Activated naive CD8-positive, alpha-beta T cell (primary cell): Measurements from ENCODE around the gene ACTN4.
"Not testable (repeated sequence)": the region's sequence is repeated elsewhere in the genome, so short reads cannot be mapped to it uniquely, and the experiment has no call there.

Experiments
- H3K27ac Mint-ChIP-seq: one replicate; pipeline ENCODE4 v1.8.0; 2021; ENCODE audit warnings: mixed read lengths
- H3K27me3 Mint-ChIP-seq: one replicate; pipeline ENCODE4 v1.8.0; 2021; ENCODE audit warnings: mixed read lengths
- H3K36me3 Mint-ChIP-seq: one replicate; pipeline ENCODE4 v1.8.0; 2021; ENCODE audit warnings: mixed read lengths
- H3K4me1 Mint-ChIP-seq: one replicate; pipeline ENCODE4 v1.8.0; 2021; ENCODE audit warnings: low read depth, mixed read lengths
- H3K4me3 Mint-ChIP-seq: one replicate; pipeline ENCODE4 v1.8.0; 2021; ENCODE audit warnings: mild to moderate bottlenecking, mixed read lengths
- H3K9me3 Mint-ChIP-seq: one replicate; pipeline ENCODE4 v1.8.0; 2021; ENCODE audit warnings: low read depth, mixed read lengths

The ACTN4 gene

DNA sequence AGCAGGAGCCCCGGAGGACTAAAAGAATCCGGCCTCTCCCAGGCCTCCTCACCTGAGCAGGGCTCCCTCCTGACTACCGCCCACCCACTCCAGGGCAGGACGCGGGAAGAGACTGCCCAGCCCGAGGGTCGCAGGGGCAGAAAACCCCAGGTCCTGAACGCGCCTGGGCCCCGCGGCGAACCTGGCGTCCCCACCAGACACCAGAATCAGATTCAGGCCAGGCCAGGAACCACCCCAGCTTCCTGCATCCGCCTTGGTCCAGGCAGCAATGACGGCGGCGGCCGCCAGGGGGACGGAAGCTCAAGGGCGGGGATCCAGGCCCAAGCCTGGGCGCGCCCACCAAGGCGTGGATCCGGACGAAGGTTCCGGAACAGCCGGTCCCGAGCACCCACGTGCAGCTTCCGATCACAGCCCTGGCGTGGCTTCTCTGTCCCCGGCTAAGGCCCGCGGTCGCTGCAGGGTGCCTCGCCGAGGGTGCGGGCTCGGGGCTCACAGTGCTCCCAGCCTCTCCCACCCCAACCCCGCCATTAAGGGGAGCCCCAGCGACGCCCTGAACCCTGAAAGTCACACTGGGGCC is 122.3 kb downstream of the ACTN4 start:
- Mint-ChIP-seq H3K27me3 (no peaks in the 10 kb centered on the region), H3K4me3 (peak overlapping the region; percentile 66), H3K4me1 (peaks cover 3% of the 10 kb centered on the region), H3K27ac (peak overlapping the region; percentile 50), H3K36me3 (no peaks in the 10 kb centered on the region), H3K9me3 (no peaks in the 10 kb centered on the region)

GRCh38 chr19:38770228-38770948 is 122.9 kb downstream of the ACTN4 start:
- H3K4me3 Mint-ChIP-seq, H3K27ac Mint-ChIP-seq, H3K36me3 Mint-ChIP-seq, H3K9me3 Mint-ChIP-seq, H3K27me3 Mint-ChIP-seq, H3K4me1 Mint-ChIP-seq: not testable (repeated sequence)

GRCh38 chr19:38770949-38771275 is 123.5 kb downstream of the ACTN4 start:
- H3K9me3 Mint-ChIP-seq, H3K4me1 Mint-ChIP-seq, H3K27me3 Mint-ChIP-seq, H3K4me3 Mint-ChIP-seq, H3K36me3 Mint-ChIP-seq, H3K27ac Mint-ChIP-seq: not testable (repeated sequence)

- not testable (repeated sequence) for H3K36me3 Mint-ChIP-seq, H3K27me3 Mint-ChIP-seq, H3K9me3 Mint-ChIP-seq, H3K4me3 Mint-ChIP-seq, H3K4me1 Mint-ChIP-seq, H3K27ac Mint-ChIP-seq
These were observed 124.1 kb downstream of the ACTN4 start for GRCh38 chr19:38771569-38771968.

DNA sequence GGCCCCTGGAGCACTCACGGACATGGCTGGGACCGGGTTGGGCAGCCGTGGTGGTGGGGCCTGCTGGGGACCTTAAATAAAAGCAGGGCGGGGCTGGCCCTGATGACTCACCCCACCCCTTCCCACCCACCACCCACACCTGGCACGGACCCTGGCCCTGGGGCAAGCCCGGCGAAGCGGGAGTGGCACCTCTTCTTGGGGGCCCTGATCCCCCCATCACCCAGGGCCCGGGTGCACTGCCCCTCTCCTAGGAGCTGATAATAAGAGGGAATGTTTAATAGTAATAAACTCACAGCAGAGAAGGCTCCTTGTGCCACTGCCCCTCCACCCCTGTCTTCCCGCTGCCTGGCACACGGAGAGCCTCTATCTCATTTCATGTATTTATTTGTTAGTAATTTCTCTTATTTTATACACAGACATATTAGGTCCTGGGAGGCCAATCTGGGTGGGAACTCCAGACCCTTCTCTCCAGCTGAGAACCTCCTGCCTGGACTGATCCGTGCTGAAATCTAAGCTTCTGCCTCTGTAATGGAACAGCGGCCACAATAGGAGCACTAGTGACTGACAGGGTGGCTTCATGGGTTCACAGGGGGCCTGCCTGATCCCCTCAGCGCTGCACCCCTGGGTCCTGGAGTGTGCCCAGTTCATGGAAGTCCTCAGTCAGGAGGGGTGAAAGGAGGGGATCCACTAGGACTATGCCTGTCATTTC is 126.2 kb downstream of the ACTN4 start, which contains the start of gene LGALS7:
LGALS7 (minus strand) TSS at position 49 of the 709 bp plus-strand sequence; CDS start at position 24, 25 bp downstream.
- H3K27ac Mint-ChIP-seq, result no peak within 1 kb of the TSS
- no peaks in the 10 kb centered on the region for H3K27me3 Mint-ChIP-seq
- no peaks in the 10 kb centered on the region for H3K36me3 Mint-ChIP-seq
- no peaks in the 10 kb centered on the region for H3K9me3 Mint-ChIP-seq
- no peak within 1 kb of the TSS for H3K4me3 Mint-ChIP-seq
- H3K4me1 Mint-ChIP-seq, result peaks cover 3% of the 10 kb centered on the region

- Mint-ChIP-seq H3K4me3 (no peak overlapping the region), H3K9me3 (no peaks in the 10 kb centered on the region), H3K27me3 (no peaks in the 10 kb centered on the region), H3K4me1 (peaks cover 1% of the 10 kb centered on the region), H3K36me3 (no peaks in the 10 kb centered on the region), H3K27ac (no peak overlapping the region)
These were observed 126.9 kb downstream of the ACTN4 start for GRCh38 chr19:38774181-38774950.

DNA sequence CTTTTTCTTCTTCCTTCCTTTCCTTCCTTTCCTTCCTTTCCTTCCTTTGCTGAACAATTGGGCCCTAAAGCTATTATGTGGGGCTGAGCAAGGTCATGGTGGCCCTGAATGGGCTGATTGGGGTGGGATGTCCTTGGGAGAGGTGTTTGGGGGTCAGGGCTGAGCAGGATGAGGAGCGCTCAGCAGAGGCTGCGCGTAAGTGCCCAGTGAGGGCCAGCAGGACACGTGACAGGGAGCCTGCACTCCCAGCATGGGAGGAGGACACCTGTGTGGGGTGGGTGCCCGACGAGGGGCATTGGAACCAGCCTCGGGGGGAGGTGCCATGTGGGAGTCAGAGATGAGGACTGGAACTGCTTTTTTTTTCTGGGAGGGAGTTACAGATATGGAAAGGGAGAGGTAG is 131.3 kb downstream of the ACTN4 start:
- no peaks in the 10 kb centered on the region for H3K36me3 Mint-ChIP-seq

DNA sequence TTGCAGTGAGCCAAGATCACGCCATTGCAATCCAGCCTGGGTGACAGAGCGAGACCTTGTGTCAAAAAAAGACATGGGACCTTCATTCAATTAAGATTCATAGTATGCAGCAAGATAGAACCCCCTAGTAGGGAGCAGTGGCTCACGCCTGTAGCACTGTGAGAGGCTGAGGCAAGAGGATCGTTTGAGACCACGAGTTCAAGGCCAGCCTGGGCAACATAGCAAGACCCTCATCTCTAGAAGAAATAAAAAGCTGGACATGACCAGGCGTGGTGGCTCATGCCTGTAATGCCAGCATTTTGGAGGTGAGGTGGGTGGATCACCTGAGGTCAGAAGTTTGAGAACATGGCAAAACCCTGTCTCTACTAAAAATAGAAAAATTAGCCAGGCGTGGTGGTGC is 133.0 kb downstream of the ACTN4 start:
- no peaks in the 10 kb centered on the region for H3K9me3 Mint-ChIP-seq
- no peaks in the 10 kb centered on the region for H3K36me3 Mint-ChIP-seq
- H3K4me1 Mint-ChIP-seq, result no peaks in the 10 kb centered on the region
- H3K27ac Mint-ChIP-seq, result no peak overlapping the region
- no peak overlapping the region for H3K4me3 Mint-ChIP-seq
- H3K27me3 Mint-ChIP-seq, result no peaks in the 10 kb centered on the region

More for the DNA sequence above, 131.3 kb downstream of the ACTN4 start:
- no peaks in the 10 kb centered on the region for H3K4me1 Mint-ChIP-seq
- H3K27ac Mint-ChIP-seq, result no peak overlapping the region
- no peaks in the 10 kb centered on the region for H3K27me3 Mint-ChIP-seq
- no peak overlapping the region for H3K4me3 Mint-ChIP-seq
- H3K9me3 Mint-ChIP-seq, result no peaks in the 10 kb centered on the region

- no peak overlapping the region for H3K27ac Mint-ChIP-seq
- H3K4me1 Mint-ChIP-seq, result no peaks in the 10 kb centered on the region
- no peaks in the 10 kb centered on the region for H3K27me3 Mint-ChIP-seq
- no peak overlapping the region for H3K4me3 Mint-ChIP-seq
- H3K36me3 Mint-ChIP-seq, result no peaks in the 10 kb centered on the region
- no peaks in the 10 kb centered on the region for H3K9me3 Mint-ChIP-seq
These were observed 133.6 kb downstream of the ACTN4 start for GRCh38 chr19:38781058-38781457.
